Measurements from ENCODE around the gene S100Z. TPM values are rescaled to one million over a fixed set of nuclear protein-coding genes. Genes with fewer than 3 reads are reported as not detected.
"Not testable (repeated sequence)": the region's sequence is repeated elsewhere in the genome, so short reads cannot be mapped to it uniquely, and the experiment has no call there.

The S100Z gene
- total RNA-seq, 1 donor from 2014 or later: not detected

GRCh38 chr5:76908166-76908565, 58.4 kb downstream of the S100Z start:
- H3K4me2 ChIP-seq (ENCODE audit: low read length): no peak overlapping the region
- Mint-ChIP-seq H3K27ac (ENCODE audit: unreplicated experiment) (no peak overlapping the region), H3K27me3 (ENCODE audit: low read depth, unreplicated experiment) (peaks cover 4% of the 10 kb centered on the region), H3K9me3 (ENCODE audit: unreplicated experiment) (no peaks in the 10 kb centered on the region), H3K36me3 (ENCODE audit: low read depth, unreplicated experiment) (no peaks in the 10 kb centered on the region), H3K4me3 (ENCODE audit: unreplicated experiment) (no peak overlapping the region), H3K4me1 (ENCODE audit: low read depth, unreplicated experiment) (no peaks in the 10 kb centered on the region)
- H2AFZ ChIP-seq (ENCODE audit: low read depth, low read length): no peak overlapping the region
- no peaks in the 10 kb centered on the region for H3K36me3 ChIP-seq (ENCODE audit: insufficient read depth, low read length)
- H3K27me3 ChIP-seq (ENCODE audit: insufficient read depth, low read length): no peaks in the 10 kb centered on the region
- no peak for FAIRE-seq
- no peak overlapping the region for H3K4me3 ChIP-seq (ENCODE audit: insufficient read depth, low read depth, low read length)
- no peaks in the 10 kb centered on the region for H3K79me2 ChIP-seq (ENCODE audit: insufficient read depth, low read length)
- DNase-seq (ENCODE audit: low read depth): no peak
- TF ChIP-seq CTCF (IDR thresholded peaks at IDR 0.05; ENCODE audit: insufficient read depth, low read depth, low read length) (no peak), EZH2 (IDR thresholded peaks at IDR 0.05; ENCODE audit: insufficient read depth, low read length) (no peak)
- no peaks in the 10 kb centered on the region for H3K9me3 ChIP-seq (ENCODE audit: insufficient read depth, low read depth, low read length)
- H3K27ac ChIP-seq (ENCODE audit: low read depth, low read length): no peak overlapping the region
- H3K9ac ChIP-seq (ENCODE audit: low read length): no peak overlapping the region
- H4K20me1 ChIP-seq (ENCODE audit: insufficient read depth, low read length): no peaks in the 10 kb centered on the region
- no peaks in the 10 kb centered on the region for H3K4me1 ChIP-seq (ENCODE audit: insufficient read depth, low read length)

- not testable (repeated sequence) for H2AFZ ChIP-seq (ENCODE audit: low read depth, low read length); H3K4me3 Mint-ChIP-seq (ENCODE audit: unreplicated experiment); H3K79me2 ChIP-seq (ENCODE audit: insufficient read depth, low read length); H3K27me3 ChIP-seq (ENCODE audit: insufficient read depth, low read length); H3K9me3 ChIP-seq (ENCODE audit: insufficient read depth, low read depth, low read length); H3K27ac Mint-ChIP-seq (ENCODE audit: unreplicated experiment); H3K27me3 Mint-ChIP-seq (ENCODE audit: low read depth, unreplicated experiment); H3K4me1 Mint-ChIP-seq (ENCODE audit: low read depth, unreplicated experiment); FAIRE-seq; H3K4me3 ChIP-seq (ENCODE audit: insufficient read depth, low read depth, low read length); H3K9me3 Mint-ChIP-seq (ENCODE audit: unreplicated experiment); DNase-seq (ENCODE audit: low read depth); H3K36me3 ChIP-seq (ENCODE audit: insufficient read depth, low read length); H3K36me3 Mint-ChIP-seq (ENCODE audit: low read depth, unreplicated experiment); H3K4me2 ChIP-seq (ENCODE audit: low read length); H3K9ac ChIP-seq (ENCODE audit: low read length); H3K4me1 ChIP-seq (ENCODE audit: insufficient read depth, low read length); H3K27ac ChIP-seq (ENCODE audit: low read depth, low read length); H4K20me1 ChIP-seq (ENCODE audit: insufficient read depth, low read length)
These were observed 60.6 kb downstream of the S100Z start for GRCh38 chr5:76910344-76910933.

GRCh38 chr5:76914671-76915070, 64.9 kb downstream of the S100Z start:
- H3K79me2 ChIP-seq (ENCODE audit: insufficient read depth, low read length); H3K4me1 ChIP-seq (ENCODE audit: insufficient read depth, low read length); H3K27ac Mint-ChIP-seq (ENCODE audit: unreplicated experiment); H3K27me3 ChIP-seq (ENCODE audit: insufficient read depth, low read length); H3K9me3 Mint-ChIP-seq (ENCODE audit: unreplicated experiment); H3K4me2 ChIP-seq (ENCODE audit: low read length); DNase-seq (ENCODE audit: low read depth); H4K20me1 ChIP-seq (ENCODE audit: insufficient read depth, low read length); H3K9me3 ChIP-seq (ENCODE audit: insufficient read depth, low read depth, low read length); H3K4me1 Mint-ChIP-seq (ENCODE audit: low read depth, unreplicated experiment); H3K4me3 Mint-ChIP-seq (ENCODE audit: unreplicated experiment); H3K36me3 Mint-ChIP-seq (ENCODE audit: low read depth, unreplicated experiment); H3K4me3 ChIP-seq (ENCODE audit: insufficient read depth, low read depth, low read length); H2AFZ ChIP-seq (ENCODE audit: low read depth, low read length); H3K9ac ChIP-seq (ENCODE audit: low read length); H3K36me3 ChIP-seq (ENCODE audit: insufficient read depth, low read length); H3K27ac ChIP-seq (ENCODE audit: low read depth, low read length); FAIRE-seq; H3K27me3 Mint-ChIP-seq (ENCODE audit: low read depth, unreplicated experiment): not testable (repeated sequence)

All from astrocyte (in vitro differentiated cells and primary cell).